Transverse colon (tissue), 4 donors: ENCODE results near the gene YWHAE. TPM values are rescaled to one million over a fixed set of nuclear protein-coding genes. Genes with fewer than 3 reads are reported as not detected.

ENCODE experiments used
- DNase-seq: peaks from one replicate; pipeline ENCODE4 v3.0.0-alpha.2; 2019
- H3K27ac ChIP-seq, 4 donors: fragments of 200-600 bp; sonication (generic); 2 replicates each; pipeline ENCODE4 v1.5.1; 2016 to 2018; ENCODE audit warnings: inconsistent platforms in 4 of 4
- H3K27me3 ChIP-seq: fragments of 200-600 bp; sonication (generic); 2 replicates; pipeline ENCODE4 v1.5.1; 2017; ENCODE audit warnings: inconsistent platforms
- H3K36me3 ChIP-seq, 4 donors: fragments of 200-600 bp; sonication (generic); 2 replicates each; pipeline ENCODE4 v1.5.1; 2017 to 2019; ENCODE audit warnings: inconsistent platforms in 4 of 4
- H3K4me1 ChIP-seq, 4 donors: fragments of 200-600 bp; sonication (generic); 2 replicates each; pipeline ENCODE4 v1.5.1; 2017 to 2020; ENCODE audit warnings: inconsistent platforms in 4 of 4
- H3K4me3 ChIP-seq, 4 donors: fragments of 200-600 bp; sonication (generic); 1 replicate in 1 of 4; 2 replicates in 3 of 4; pipeline versions ENCODE4 v1.5.1 to v1.6.1; 2017 to 2019; ENCODE audit warnings: inconsistent platforms in 4 of 4
- H3K9me3 ChIP-seq, 2 donors: fragments of 200-600 bp; sonication (generic); 2 replicates each; pipeline ENCODE4 v1.5.1; 2017 to 2019; ENCODE audit warnings: inconsistent platforms in 2 of 2
- CTCF ChIP-seq, 5 experiments: fragments of 200-600 bp in 3 of 5; fragments of 450-650 bp in 2 of 5; sonication (generic) in 3 of 5; IDR thresholded peaks; 1 replicate in 2 of 5; 2 replicates in 3 of 5; pipeline ENCODE4 v1.5.1; 2016 to 2017; ENCODE audit warnings: antibody characterized with exemption in 5 of 5, inconsistent platforms in 3 of 5, mild to moderate bottlenecking in 2 of 5, moderate library complexity in 1 of 5
- EP300 ChIP-seq: sonication (generic); formaldehyde crosslinking; IDR thresholded peaks from one replicate; pipeline ENCODE4 v1.6.1; 2017; ENCODE audit warnings: antibody characterized with exemption, low read depth
- POLR2A ChIP-seq: fragments of 450-650 bp; IDR thresholded peaks from one replicate; pipeline ENCODE4 v1.6.1; 2016; ENCODE audit warnings: antibody characterized with exemption, mild to moderate bottlenecking, moderate library complexity
- POLR2AphosphoS5 ChIP-seq, 3 donors: sonication (generic); formaldehyde crosslinking; IDR thresholded peaks; one replicate each; pipeline ENCODE4 v1.6.1; 2016; ENCODE audit warnings: antibody characterized with exemption in 3 of 3
- WGBS, 2 donors: methylation state at CpG; one replicate each; pipeline ENCODE4 v1.1.5; 2018; ENCODE audit warnings: low coverage in 1 of 2; 5-methylcytosine and 5-hydroxymethylcytosine counted together
- in situ Hi-C, 4 donors: fragments of 200-750 bp; cut with MboI; loops; one replicate each; pipeline versions ENCODE4 v1.15.0 to v1.15.1; 2017; ENCODE audit warnings: low sequenced_read_pairs in 3 of 4, low pct_ligation_motif_present in 1 of 4, low pct_unique_long_range_greater_than_20kb in 1 of 4
- intact Hi-C: fragments of 100-400 bp; cut with DNase I; formaldehyde crosslinking; loops from one replicate; pipeline ENCODE4 v1.15.1; 2023; ENCODE audit warnings: low total_unique reads
- total RNA-seq, 4 donors: library from RNA; depleted of rRNA; stranded (reverse); fragments of >200 nt; gene quantifications; one replicate each; pipeline ENCODE4 v1.1.0, GENCODE V29; 2016

The YWHAE gene
- total RNA-seq, 4 donors from 2014 or later: 158 to 2,397 (median 594) TPM

GRCh38 chr17:1331708-1332107 lies 68.3 kb downstream of the YWHAE start:
- in situ Hi-C loops: loop anchor here in 2 of 4 donors (5.0 to 10.0 kb wide), 2 partner anchors 74 to 77 kb away; no protein-coding TSS in a partner anchor
- no peak for DNase-seq
- H3K4me3 ChIP-seq: no peak overlapping the region
- intact Hi-C loops: no loop called here
- 63 to 66% methylated on average over 8 of the region's 8 CpGs for WGBS, 2 donors
- no peaks in the 10 kb centered on the region for H3K9me3 ChIP-seq
- no peaks in the 10 kb centered on the region for H3K4me1 ChIP-seq
- TF ChIP-seq POLR2A (no peak), POLR2AphosphoS5 (IDR thresholded peaks at IDR 0.05) (no peak), EP300 (no peak), CTCF (IDR thresholded peaks at IDR 0.05) (no peak)
- no peak overlapping the region for H3K27ac ChIP-seq
- H3K36me3 ChIP-seq: no peaks in the 10 kb centered on the region
- no peaks in the 10 kb centered on the region for H3K27me3 ChIP-seq

- intact Hi-C loops (loop anchor here (5.0 kb wide), 1 partner anchor 58 kb away; the partner anchor contains the start of gene BHLHA9), in situ Hi-C loops (loop anchor here in 3 of 4 donors (5.0 to 10.0 kb wide), 3 partner anchors 55 to 75 kb away; partner anchors contain the start of genes BHLHA9 (in 1 of the 3) and TRARG1 (in 1 of the 3))
- H3K9me3 ChIP-seq: no peaks in the 10 kb centered on the region
- no peak for DNase-seq
- TF ChIP-seq EP300: no peak
- no peak for TF ChIP-seq CTCF (IDR thresholded peaks at IDR 0.05)
- no peak for TF ChIP-seq POLR2AphosphoS5 (IDR thresholded peaks at IDR 0.05)
- no peak for TF ChIP-seq POLR2A
- H3K4me1 ChIP-seq: no peaks in the 10 kb centered on the region
- 78% methylated on average over 12 of the region's 12 CpGs; no CpG with 5 or more reads in 1 of the 2 donors for WGBS, 2 donors
- no peak overlapping the region for H3K4me3 ChIP-seq
- H3K27me3 ChIP-seq: no peaks in the 10 kb centered on the region
- no peaks in the 10 kb centered on the region for H3K36me3 ChIP-seq
- H3K27ac ChIP-seq: no peak overlapping the region
Observed at GRCh38 chr17:1329745-1330343, 70.2 kb downstream of the YWHAE start.

GRCh38 chr17:1328437-1328836 lies 71.6 kb downstream of the YWHAE start:
- in situ Hi-C loops (loop anchor here in 1 of 4 donors (10.0 kb wide), 1 partner anchor 54 kb away; the partner anchor contains the start of genes BHLHA9 and TRARG1), intact Hi-C loops (loop anchor here (5.0 kb wide), 1 partner anchor 56 kb away; the partner anchor contains the start of gene BHLHA9)
- DNase-seq: no peak

More at GRCh38 chr17:1328437-1328836, 71.6 kb downstream of the YWHAE start:
- Histone ChIP-seq H3K9me3 (no peaks in the 10 kb centered on the region), H3K4me3 (no peak overlapping the region), H3K4me1 (no peaks in the 10 kb centered on the region), H3K27ac (no peak overlapping the region), H3K27me3 (no peaks in the 10 kb centered on the region), H3K36me3 (no peaks in the 10 kb centered on the region)
- TF ChIP-seq POLR2A (no peak), EP300 (no peak), POLR2AphosphoS5 (IDR thresholded peaks at IDR 0.05) (no peak), CTCF (IDR thresholded peaks at IDR 0.05) (no peak)
- WGBS, 2 donors: 65% methylated on average over 7 of the region's 7 CpGs; no CpG with 5 or more reads in 1 of the 2 donors
